Midbrain (tissue), 1 donor: ENCODE results near the gene AP1M1.

Experiments used
- DNase-seq: peaks from one replicate; lab custom pipeline; 2025; lab: John Stamatoyannopoulos, UW

AP1M1 gene

GRCh38 chr19:16232127-16232526 lies 34.4 kb downstream of the AP1M1 start:
- no peak for DNase-seq

GRCh38 chr19:16232568-16232967 lies 34.9 kb downstream of the AP1M1 start:
- DNase-seq = no peak

GRCh38 chr19:16233081-16233776 lies 35.5 kb downstream of the AP1M1 start:
- no peak for DNase-seq

DNA sequence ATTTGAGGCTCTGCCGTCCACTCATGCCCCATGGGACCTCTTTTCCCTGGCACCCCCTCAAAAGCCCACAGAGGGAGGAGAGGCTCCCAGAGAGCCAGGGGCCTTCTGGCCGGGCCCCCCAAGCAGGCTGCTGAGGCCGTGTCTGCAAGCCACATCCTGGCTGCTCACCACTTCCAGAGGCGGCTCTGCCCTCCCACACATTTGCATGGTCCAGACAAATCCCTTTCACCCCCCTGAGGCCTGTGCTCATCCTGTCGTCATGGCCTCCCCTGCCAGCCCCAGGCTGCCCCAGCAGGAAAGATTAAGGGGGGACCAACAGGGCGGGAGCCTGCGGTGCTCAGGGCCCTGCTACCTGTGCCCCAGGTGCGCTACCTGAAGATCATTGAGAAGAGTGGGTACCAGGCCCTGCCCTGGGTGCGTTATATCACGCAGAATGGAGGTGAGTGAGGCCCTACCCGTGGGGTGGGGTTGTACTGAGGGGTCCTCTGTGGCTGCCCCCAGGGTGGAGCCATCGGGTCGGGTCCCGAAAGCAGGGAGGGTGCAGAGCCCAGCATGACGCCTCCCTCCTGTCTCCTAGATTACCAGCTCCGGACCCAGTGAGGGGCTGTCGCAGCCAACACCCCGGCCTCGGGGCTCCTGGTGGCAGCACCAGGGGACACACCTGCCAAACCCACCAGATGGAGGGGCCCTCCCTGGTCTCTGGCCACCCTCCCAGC lies 36.3 kb downstream of the AP1M1 start:
- DNase-seq = no peak

- no peak for DNase-seq
These were observed 37.1 kb downstream of the AP1M1 start for GRCh38 chr19:16234552-16235445.

DNA sequence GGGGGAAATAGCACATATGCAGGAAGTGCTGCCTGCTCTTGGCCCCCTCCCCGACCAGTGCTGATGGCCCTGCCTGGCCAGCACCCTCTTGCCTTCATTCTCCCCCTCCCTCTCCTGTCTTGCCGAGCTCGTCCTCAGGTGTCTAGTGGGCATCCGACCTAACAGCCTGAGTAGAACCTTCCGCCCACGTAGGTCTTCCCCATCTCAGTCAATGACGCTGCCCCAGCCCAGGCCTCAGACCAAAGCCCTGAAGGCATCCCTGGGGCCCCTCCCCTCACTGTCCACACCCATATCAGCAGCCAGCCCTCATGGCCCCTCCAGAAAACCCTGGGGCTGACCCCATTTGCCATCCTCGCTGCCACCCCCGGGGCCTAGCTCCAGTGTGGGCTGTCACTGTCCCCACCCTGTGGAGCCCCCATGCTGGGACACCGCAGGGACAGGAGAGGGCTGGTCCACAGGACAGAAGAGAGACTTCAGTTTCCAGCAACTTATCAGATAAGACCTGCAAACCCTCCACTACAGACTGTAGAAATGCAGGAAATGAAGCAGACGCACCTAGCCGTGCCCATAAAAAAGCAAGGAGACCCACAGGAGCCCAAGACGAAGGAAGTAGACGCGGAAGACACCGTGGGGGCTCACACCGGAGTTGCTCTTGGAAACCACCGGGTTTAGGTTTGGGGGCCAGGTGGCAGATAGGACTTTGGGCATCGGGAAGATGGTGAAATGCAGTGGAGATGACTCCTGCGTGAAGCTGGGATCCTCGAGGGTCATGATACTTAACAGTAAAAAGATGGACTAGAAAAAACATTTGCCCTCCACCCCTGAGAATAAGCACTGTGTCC lies 38.3 kb downstream of the AP1M1 start:
- DNase-seq = no peak

DNA sequence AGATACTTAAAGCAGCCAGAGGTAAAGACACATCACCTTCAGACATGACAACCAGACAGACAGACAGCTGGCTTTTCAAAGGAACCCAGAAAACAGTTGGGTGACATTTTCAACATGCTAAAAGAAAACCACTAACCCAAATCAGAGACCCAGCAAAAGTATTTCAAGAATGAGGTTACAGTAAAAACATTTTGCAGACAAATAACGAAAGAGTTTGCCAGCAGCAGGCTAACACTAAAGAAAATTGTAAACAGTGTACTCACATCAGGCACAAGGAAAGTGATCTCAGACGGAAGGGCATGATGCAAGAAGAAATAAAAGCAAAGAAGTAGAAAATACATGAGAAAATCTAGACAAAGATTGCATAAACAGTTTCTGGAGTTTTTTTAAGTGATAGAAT lies 46.4 kb downstream of the AP1M1 start:
- no peak for DNase-seq

GRCh38 chr19:16247353-16248182 lies 49.9 kb downstream of the AP1M1 start:
- DNase-seq = peak; percentile 70

DNA sequence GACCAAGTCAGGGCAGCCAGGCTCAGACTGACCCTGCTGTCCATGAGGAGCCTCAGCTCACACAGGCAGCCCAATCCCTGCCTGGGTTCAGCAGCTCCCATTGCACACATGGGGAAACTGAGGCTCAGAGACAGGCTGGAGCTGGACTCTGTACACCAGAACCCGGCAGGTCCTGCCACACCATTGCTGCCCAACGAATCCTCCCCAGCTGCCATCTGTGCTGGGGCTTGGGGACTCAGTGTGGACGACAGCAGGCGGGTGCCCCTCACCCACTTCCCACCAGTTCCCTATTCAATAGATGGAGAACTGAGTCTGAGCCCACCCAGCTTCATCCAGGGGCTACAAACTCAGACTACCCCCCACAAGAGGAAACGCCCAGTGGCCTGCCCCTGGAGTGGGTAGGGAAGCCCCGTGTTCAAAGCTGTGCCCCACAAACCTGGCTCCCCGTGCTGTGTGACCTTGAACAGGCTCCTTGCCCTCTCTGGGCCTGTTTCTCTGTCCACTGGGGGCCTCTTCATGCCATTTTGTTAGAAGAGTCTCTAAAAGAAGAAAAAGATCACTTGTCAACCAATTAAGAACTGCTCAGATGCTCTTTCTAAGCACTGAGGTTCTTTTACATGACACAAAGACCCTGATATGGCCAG lies 50.8 kb downstream of the AP1M1 start:
- no peak for DNase-seq

DNA sequence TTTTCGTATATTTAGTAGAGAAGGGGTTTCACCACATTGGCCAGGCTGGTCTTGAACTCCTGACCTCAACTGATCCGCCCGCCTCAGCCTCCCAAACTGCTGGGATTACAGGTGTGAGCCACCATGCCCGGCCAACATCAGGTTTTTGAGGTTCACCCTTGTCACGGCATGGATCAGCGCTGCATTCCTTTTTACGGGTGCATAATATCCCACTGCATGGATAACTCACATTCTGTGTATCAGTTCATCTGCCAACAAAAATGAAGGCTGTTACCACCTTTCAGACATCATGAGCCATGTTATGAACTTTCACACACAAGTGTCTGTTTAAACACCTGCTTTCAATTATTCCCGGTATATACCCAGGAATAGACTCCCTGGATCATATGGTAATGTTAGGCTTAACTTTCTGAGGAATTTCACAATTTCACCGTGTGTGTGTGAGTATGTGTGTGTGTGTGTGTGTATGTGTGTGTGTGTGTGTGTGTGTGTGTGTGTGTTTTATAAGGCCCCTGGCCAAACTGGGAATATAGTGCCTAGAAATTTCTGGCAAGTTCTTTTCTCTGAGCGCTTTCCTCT lies 52.2 kb downstream of the AP1M1 start:
- no peak for DNase-seq

- DNase-seq = peak; percentile 24
These were observed 54.9 kb downstream of the AP1M1 start for GRCh38 chr19:16252459-16253205.

- DNase-seq = no peak
These were observed 57.2 kb downstream of the AP1M1 start for GRCh38 chr19:16254851-16255408.

- DNase-seq = no peak
These were observed 59.8 kb downstream of the AP1M1 start for GRCh38 chr19:16257509-16258002.

GRCh38 chr19:16258440-16258903 lies 60.8 kb downstream of the AP1M1 start:
- no peak for DNase-seq

DNA sequence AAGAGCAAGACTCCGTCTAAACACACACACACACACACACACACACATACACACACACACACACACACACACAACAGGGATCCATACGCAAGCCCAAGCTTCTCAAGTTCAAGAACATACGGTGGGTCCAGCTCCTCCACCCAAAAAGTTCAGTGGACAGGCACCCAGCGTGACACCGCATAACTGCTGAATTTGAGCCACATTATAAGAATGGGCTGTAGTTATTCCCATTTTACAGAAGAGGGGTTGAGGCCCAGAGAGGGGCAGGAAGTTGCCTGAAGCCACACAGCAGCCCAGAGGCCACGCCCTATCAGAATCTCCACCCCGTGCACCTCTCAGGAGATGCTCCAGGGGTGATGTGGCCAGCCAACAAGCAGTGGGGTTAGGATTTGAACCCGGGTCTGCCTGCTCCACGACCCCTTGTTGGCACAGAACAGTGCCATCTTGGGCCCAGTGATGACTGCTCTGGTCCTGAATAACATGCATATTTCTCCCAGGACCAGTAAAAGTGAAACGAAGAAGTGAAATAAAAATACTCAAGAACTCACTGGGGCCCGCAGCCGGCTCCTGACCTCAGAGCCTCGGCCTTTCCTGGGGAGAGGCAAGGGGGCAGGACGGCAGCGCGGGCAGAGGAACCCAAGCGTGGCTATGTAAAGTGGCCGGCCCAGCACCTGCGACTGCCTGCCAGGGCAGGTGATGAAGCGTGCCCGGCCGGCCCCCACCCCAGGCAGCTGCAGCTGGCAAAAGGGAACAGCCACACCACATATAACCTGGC lies 61.9 kb downstream of the AP1M1 start:
- DNase-seq = no peak

DNA sequence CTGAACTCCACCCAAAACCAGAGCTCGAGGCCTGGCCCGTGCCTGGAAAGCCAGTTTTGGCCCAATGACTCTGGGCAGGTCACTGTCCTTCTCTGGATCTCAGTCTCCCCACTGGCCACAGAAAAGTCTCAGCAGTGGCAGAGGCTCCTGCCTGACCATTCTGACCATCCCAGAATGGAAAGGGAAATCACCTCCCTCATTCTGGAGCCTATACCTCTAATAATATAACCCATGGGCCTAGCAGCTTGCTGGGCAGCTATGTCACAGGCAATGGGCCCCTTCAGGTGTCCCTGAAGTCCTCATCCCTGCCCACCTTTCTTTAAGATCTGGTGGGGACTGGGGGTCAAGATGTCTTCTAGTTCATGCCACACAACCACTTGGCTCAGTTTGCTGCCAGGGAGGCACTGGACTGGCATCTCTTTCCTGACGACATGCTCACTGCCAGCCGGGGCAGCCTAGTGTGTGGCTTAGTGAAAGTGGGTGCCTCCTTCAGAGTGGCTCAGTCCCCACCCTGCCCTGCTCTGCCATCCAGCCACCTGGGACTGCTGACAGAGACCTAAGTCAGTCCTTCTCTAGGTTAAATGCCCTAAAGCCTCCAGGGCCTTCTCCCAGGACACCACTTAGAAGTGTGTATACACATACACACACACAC lies 62.6 kb downstream of the AP1M1 start:
- no peak for DNase-seq

DNA sequence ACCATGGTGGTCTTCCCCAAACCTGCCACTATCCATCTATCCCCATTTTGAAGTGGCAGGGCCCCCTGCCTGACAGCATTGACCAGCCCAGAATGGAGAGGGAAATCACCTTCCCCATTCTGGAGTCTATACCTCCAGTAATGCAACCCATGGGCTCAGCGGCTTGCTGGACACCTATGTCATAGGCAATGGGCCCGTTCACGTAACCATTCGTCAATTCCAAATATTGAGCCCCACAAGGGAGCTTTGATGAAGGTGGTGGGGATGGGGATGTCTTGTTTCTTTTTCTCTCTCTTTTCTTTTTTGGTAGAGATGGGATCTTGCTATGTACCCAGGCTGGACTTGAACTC lies 63.1 kb downstream of the AP1M1 start:
- DNase-seq = no peak
